Activated naive CD8-positive, alpha-beta T cell treated with anti-CD3 and anti-CD28 coated beads, Interleukin-2, amount 50 U/mL, for 24 hours (primary cell): ENCODE measurements around the gene CCDC192.
A peak's percentile ranks its signal among the peaks of the same experiment; 100 is the strongest.

Source experiments
- ATAC-seq: fragments of 150-1000 bp; cut with Tn5 transposase; one replicate; pipeline ENCODE4 v1.10.0; 2021
- DNase-seq: peaks from one replicate; pipeline ENCODE4 v3.0.0; 2021
- H3K27ac Mint-ChIP-seq: one replicate; pipeline ENCODE4 v1.8.0; 2021; ENCODE audit warnings: mild to moderate bottlenecking, mixed read lengths
- H3K27me3 Mint-ChIP-seq: one replicate; pipeline ENCODE4 v1.8.0; 2021; ENCODE audit warnings: mixed read lengths
- H3K36me3 Mint-ChIP-seq: one replicate; pipeline ENCODE4 v1.8.0; 2021; ENCODE audit warnings: low read depth, mixed read lengths
- H3K4me1 Mint-ChIP-seq: one replicate; pipeline ENCODE4 v1.8.0; 2021; ENCODE audit warnings: mixed read lengths
- H3K4me3 Mint-ChIP-seq: one replicate; pipeline ENCODE4 v1.8.0; 2021; ENCODE audit warnings: mild to moderate bottlenecking, moderate library complexity, mixed read lengths
- H3K9me3 Mint-ChIP-seq: one replicate; pipeline ENCODE4 v1.8.0; 2021; ENCODE audit warnings: mixed read lengths

The CCDC192 gene

GRCh38 chr5:127871503-127872153 lies 168.4 kb downstream of the CCDC192 start:
- no peak for ATAC-seq
- Mint-ChIP-seq H3K36me3 (no peaks in the 10 kb centered on the region), H3K27ac (no peak overlapping the region), H3K4me3 (no peak overlapping the region), H3K9me3 (no peaks in the 10 kb centered on the region), H3K4me1 (no peaks in the 10 kb centered on the region), H3K27me3 (no peaks in the 10 kb centered on the region)
- no peak for DNase-seq

GRCh38 chr5:127872494-127872893 lies 169.3 kb downstream of the CCDC192 start:
- ATAC-seq, result no peak
- no peaks in the 10 kb centered on the region for H3K9me3 Mint-ChIP-seq
- H3K4me3 Mint-ChIP-seq, result no peak overlapping the region
- no peaks in the 10 kb centered on the region for H3K36me3 Mint-ChIP-seq
- H3K27ac Mint-ChIP-seq, result no peak overlapping the region
- no peak for DNase-seq
- no peaks in the 10 kb centered on the region for H3K27me3 Mint-ChIP-seq
- H3K4me1 Mint-ChIP-seq, result no peaks in the 10 kb centered on the region

- Mint-ChIP-seq H3K4me3 (no peak overlapping the region), H3K4me1 (no peaks in the 10 kb centered on the region), H3K27me3 (no peaks in the 10 kb centered on the region), H3K36me3 (no peaks in the 10 kb centered on the region), H3K9me3 (no peaks in the 10 kb centered on the region), H3K27ac (no peak overlapping the region)
- ATAC-seq (peak; percentile 87), DNase-seq (peak; percentile 8)
Measured at GRCh38 chr5:127875235-127876021, 172.2 kb downstream of the CCDC192 start.

- Mint-ChIP-seq H3K27ac (no peak overlapping the region), H3K4me3 (no peak overlapping the region), H3K27me3 (no peaks in the 10 kb centered on the region), H3K4me1 (no peaks in the 10 kb centered on the region), H3K36me3 (no peaks in the 10 kb centered on the region), H3K9me3 (no peaks in the 10 kb centered on the region)
- DNase-seq, result no peak
- ATAC-seq, result no peak
Measured at GRCh38 chr5:127876384-127876783, 173.2 kb downstream of the CCDC192 start.

GRCh38 chr5:127878174-127878750 lies 175.1 kb downstream of the CCDC192 start:
- Mint-ChIP-seq H3K9me3 (no peaks in the 10 kb centered on the region), H3K27ac (no peak overlapping the region), H3K4me1 (no peaks in the 10 kb centered on the region), H3K27me3 (no peaks in the 10 kb centered on the region), H3K4me3 (no peak overlapping the region), H3K36me3 (no peaks in the 10 kb centered on the region)
- ATAC-seq (no peak), DNase-seq (peak; percentile 14)

GRCh38 chr5:127884416-127884815 lies 181.2 kb downstream of the CCDC192 start:
- no peak for DNase-seq
- no peak overlapping the region for H3K4me3 Mint-ChIP-seq
- H3K27ac Mint-ChIP-seq, result no peak overlapping the region
- no peaks in the 10 kb centered on the region for H3K27me3 Mint-ChIP-seq
- no peaks in the 10 kb centered on the region for H3K36me3 Mint-ChIP-seq
- no peak for ATAC-seq
- no peaks in the 10 kb centered on the region for H3K4me1 Mint-ChIP-seq
- H3K9me3 Mint-ChIP-seq, result no peaks in the 10 kb centered on the region

- Mint-ChIP-seq H3K27ac (no peak overlapping the region), H3K9me3 (no peaks in the 10 kb centered on the region), H3K4me1 (no peaks in the 10 kb centered on the region), H3K4me3 (no peak overlapping the region), H3K36me3 (no peaks in the 10 kb centered on the region), H3K27me3 (no peaks in the 10 kb centered on the region)
- DNase-seq, result no peak
- ATAC-seq, result no peak
Measured at GRCh38 chr5:127885176-127885575, 182.0 kb downstream of the CCDC192 start.

- H3K27ac Mint-ChIP-seq, result no peak overlapping the region
- no peaks in the 10 kb centered on the region for H3K36me3 Mint-ChIP-seq
- no peak for DNase-seq
- no peaks in the 10 kb centered on the region for H3K27me3 Mint-ChIP-seq
- H3K4me1 Mint-ChIP-seq, result no peaks in the 10 kb centered on the region
- no peak overlapping the region for H3K4me3 Mint-ChIP-seq
- ATAC-seq, result no peak
- H3K9me3 Mint-ChIP-seq, result no peaks in the 10 kb centered on the region
Measured at GRCh38 chr5:127886081-127886480, 182.9 kb downstream of the CCDC192 start.

- H3K27ac Mint-ChIP-seq, result no peak overlapping the region
- no peak for DNase-seq
- no peak for ATAC-seq
- H3K9me3 Mint-ChIP-seq, result no peaks in the 10 kb centered on the region
- no peak overlapping the region for H3K4me3 Mint-ChIP-seq
- no peaks in the 10 kb centered on the region for H3K4me1 Mint-ChIP-seq
- H3K27me3 Mint-ChIP-seq, result no peaks in the 10 kb centered on the region
- no peaks in the 10 kb centered on the region for H3K36me3 Mint-ChIP-seq
Measured at GRCh38 chr5:127887282-127887681, 184.1 kb downstream of the CCDC192 start.

GRCh38 chr5:127891942-127892341 lies 188.8 kb downstream of the CCDC192 start:
- H3K27me3 Mint-ChIP-seq, result no peaks in the 10 kb centered on the region
- H3K4me1 Mint-ChIP-seq, result peaks cover 4% of the 10 kb centered on the region
- no peaks in the 10 kb centered on the region for H3K9me3 Mint-ChIP-seq
- no peak overlapping the region for H3K27ac Mint-ChIP-seq
- DNase-seq (no peak), ATAC-seq (no peak)
- H3K4me3 Mint-ChIP-seq, result no peak overlapping the region
- no peaks in the 10 kb centered on the region for H3K36me3 Mint-ChIP-seq

- H3K27ac Mint-ChIP-seq, result no peak overlapping the region
- no peak for ATAC-seq
Measured at GRCh38 chr5:127892467-127893207, 189.4 kb downstream of the CCDC192 start.

GRCh38 chr5:127893232-127893631 lies 190.0 kb downstream of the CCDC192 start:
- Mint-ChIP-seq H3K4me3 (no peak overlapping the region), H3K36me3 (no peaks in the 10 kb centered on the region), H3K9me3 (no peaks in the 10 kb centered on the region), H3K4me1 (peaks cover 4% of the 10 kb centered on the region), H3K27ac (no peak overlapping the region), H3K27me3 (no peaks in the 10 kb centered on the region)
- ATAC-seq (no peak), DNase-seq (no peak)

More at GRCh38 chr5:127892467-127893207, 189.4 kb downstream of the CCDC192 start:
- Mint-ChIP-seq H3K9me3 (no peaks in the 10 kb centered on the region), H3K4me3 (no peak overlapping the region), H3K4me1 (peaks cover 4% of the 10 kb centered on the region), H3K27me3 (no peaks in the 10 kb centered on the region), H3K36me3 (no peaks in the 10 kb centered on the region)
- DNase-seq, result no peak

- no peak for DNase-seq
- no peaks in the 10 kb centered on the region for H3K36me3 Mint-ChIP-seq
- no peak for ATAC-seq
- H3K4me1 Mint-ChIP-seq, result peaks cover 14% of the 10 kb centered on the region
- no peak overlapping the region for H3K4me3 Mint-ChIP-seq
- H3K9me3 Mint-ChIP-seq, result no peaks in the 10 kb centered on the region
- no peaks in the 10 kb centered on the region for H3K27me3 Mint-ChIP-seq
- H3K27ac Mint-ChIP-seq, result no peak overlapping the region
Measured at GRCh38 chr5:127894461-127894860, 191.3 kb downstream of the CCDC192 start.

- DNase-seq, result peak; percentile 13
- no peak overlapping the region for H3K27ac Mint-ChIP-seq
- no peaks in the 10 kb centered on the region for H3K9me3 Mint-ChIP-seq
- H3K4me3 Mint-ChIP-seq, result no peak overlapping the region
- no peaks in the 10 kb centered on the region for H3K36me3 Mint-ChIP-seq
- H3K4me1 Mint-ChIP-seq, result peaks cover 10% of the 10 kb centered on the region
- ATAC-seq, result peak; percentile 84
- H3K27me3 Mint-ChIP-seq, result no peaks in the 10 kb centered on the region
Measured at GRCh38 chr5:127898551-127899213, 195.5 kb downstream of the CCDC192 start.
